Kidney (tissue), 14 donors: ENCODE measurements around the gene MIER1. TPM values are rescaled to one million over a fixed set of nuclear protein-coding genes. Genes with fewer than 3 reads are reported as not detected.

Source experiments
- DNase-seq, 5 donors: peaks; one replicate each; pipeline ENCODE4 v3.0.0-alpha.2; 2013 to 2020
- FAIRE-seq: peaks from 2 replicates; lab custom pipeline; 2012; peaks lifted over from hg19 to GRCh38; lab: Jason Lieb, UNC
- H3K27ac ChIP-seq, 2 donors: one replicate each; pipeline ENCODE4 v1.7.0; 2013; ENCODE audit warnings: low read depth in 2 of 2, low read length in 2 of 2, inconsistent platforms in 1 of 2
- H3K27me3 ChIP-seq: one replicate; pipeline ENCODE4 v1.7.1; 2013; ENCODE audit warnings: low read length, inconsistent platforms; ENCODE audit not compliant: control insufficient read depth, insufficient read depth
- H3K36me3 ChIP-seq, 3 donors: one replicate each; pipeline versions ENCODE4 v1.7.0 to v1.7.1; 2013; ENCODE audit warnings: low read length in 3 of 3, control low read depth in 1 of 3, inconsistent platforms in 1 of 3; ENCODE audit not compliant: insufficient read depth in 3 of 3, control insufficient read depth in 2 of 3
- H3K4me1 ChIP-seq, 3 donors: one replicate each; pipeline versions ENCODE4 v1.7.0 to v1.7.1; 2013; ENCODE audit warnings: low read length in 3 of 3, inconsistent platforms in 1 of 3, low read depth in 1 of 3; ENCODE audit not compliant: control insufficient read depth in 2 of 3, insufficient read depth in 2 of 3
- H3K4me3 ChIP-seq, 3 donors: one replicate each; pipeline versions ENCODE4 v1.7.0 to v1.8.1; 2013; ENCODE audit warnings: low read length in 3 of 3, control low read depth in 1 of 3, inconsistent platforms in 1 of 3
- H3K9ac ChIP-seq, 3 donors: one replicate each; pipeline versions ENCODE4 v1.7.0 to v1.7.1; 2013; ENCODE audit warnings: low read length in 3 of 3, control low read depth in 1 of 3, inconsistent platforms in 1 of 3
- H3K9me3 ChIP-seq, 3 donors: one replicate each; pipeline versions ENCODE4 v1.7.0 to v1.7.1; 2013; ENCODE audit warnings: low read length in 3 of 3, control low read depth in 1 of 3, inconsistent platforms in 1 of 3; ENCODE audit not compliant: control insufficient read depth in 2 of 3, insufficient read depth in 1 of 3
- intact Hi-C: fragments of 100-400 bp; cut with DNase I; formaldehyde crosslinking; loops from one replicate; pipeline ENCODE4 v1.11.1; 2022
- polyA plus RNA-seq: library from polyadenylated mRNA; stranded (reverse); fragments of 350-450 nt; fragmentation: Illumina TruSeq; extraction: RNeasy Lipid Tissue Mini Kit (QIAGEN cat#74804); gene quantifications from one replicate; pipeline ENCODE4 v1.2.3, GENCODE V29; 2014; ENCODE audit warnings: low read depth, low replicate concordance; ENCODE audit not compliant: insufficient read depth
- total RNA-seq: library from RNA; stranded (reverse); fragmentation: NEBNext Ultra II Directional; extraction: Animal tissue kit (Norgen Biotek cat#: 25700); gene quantifications from one replicate; pipeline ENCODE4 v1.2.1, GENCODE V29; 2021
- TF ChIP-seq, protein P1 (sequence below): IDR thresholded peaks from 3 replicates; pipeline ENCODE4 v1.5.1; 2012; ENCODE audit warnings: mild to moderate bottlenecking, moderate library complexity, borderline replicate concordance; ENCODE audit not compliant: insufficient read depth; ENCODE audit errors: extremely low read depth
- donor health status: control.
- donor health status: control.
- donor health status: control.
- donor health status: control.
- donor health status: control.
- donor health status: DM: yes; HTN: yes; CAD: no.
- donor health status: Normal renal cell carcinoma (clear cell type).

The MIER1 gene
- total and polyA plus RNA-seq, 2 donors from 2014 or later: 9.4 to 47.6 TPM

DNA sequence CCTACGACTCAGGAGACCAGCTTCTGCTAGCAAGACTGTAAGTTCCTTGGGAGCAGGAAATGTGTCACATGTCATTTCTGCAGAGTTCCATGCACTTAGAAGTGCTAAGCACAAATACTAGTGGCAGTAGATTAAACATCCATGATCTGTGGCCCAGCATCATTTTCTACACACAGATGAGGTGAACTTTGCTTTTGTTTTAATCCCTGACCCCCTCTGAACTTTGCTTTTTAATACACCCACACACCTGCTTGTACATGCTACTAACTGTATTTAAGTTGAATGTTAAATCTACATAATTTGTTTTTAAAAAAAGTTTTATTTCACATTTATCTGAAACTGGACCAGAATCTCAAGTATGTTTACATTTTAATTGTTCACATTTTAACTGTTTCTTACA lies 104.7 kb downstream of the MIER1 start:
- intact Hi-C loops: no loop called here
- H3K4me1 ChIP-seq: peaks cover 0 to 4% (median 0%) of the 10 kb centered on the region in 3 donors
- peaks cover 0 to 3% (median 3%) of the 10 kb centered on the region in 3 donors for H3K36me3 ChIP-seq
- no peaks in the 10 kb centered on the region for H3K9me3 ChIP-seq
- no peak overlapping the region for H3K27ac ChIP-seq
- TF ChIP-seq, protein P1, sequence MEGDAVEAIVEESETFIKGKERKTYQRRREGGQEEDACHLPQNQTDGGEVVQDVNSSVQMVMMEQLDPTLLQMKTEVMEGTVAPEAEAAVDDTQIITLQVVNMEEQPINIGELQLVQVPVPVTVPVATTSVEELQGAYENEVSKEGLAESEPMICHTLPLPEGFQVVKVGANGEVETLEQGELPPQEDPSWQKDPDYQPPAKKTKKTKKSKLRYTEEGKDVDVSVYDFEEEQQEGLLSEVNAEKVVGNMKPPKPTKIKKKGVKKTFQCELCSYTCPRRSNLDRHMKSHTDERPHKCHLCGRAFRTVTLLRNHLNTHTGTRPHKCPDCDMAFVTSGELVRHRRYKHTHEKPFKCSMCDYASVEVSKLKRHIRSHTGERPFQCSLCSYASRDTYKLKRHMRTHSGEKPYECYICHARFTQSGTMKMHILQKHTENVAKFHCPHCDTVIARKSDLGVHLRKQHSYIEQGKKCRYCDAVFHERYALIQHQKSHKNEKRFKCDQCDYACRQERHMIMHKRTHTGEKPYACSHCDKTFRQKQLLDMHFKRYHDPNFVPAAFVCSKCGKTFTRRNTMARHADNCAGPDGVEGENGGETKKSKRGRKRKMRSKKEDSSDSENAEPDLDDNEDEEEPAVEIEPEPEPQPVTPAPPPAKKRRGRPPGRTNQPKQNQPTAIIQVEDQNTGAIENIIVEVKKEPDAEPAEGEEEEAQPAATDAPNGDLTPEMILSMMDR: no peak
- no peak overlapping the region for H3K9ac ChIP-seq
- no peak for DNase-seq
- H3K27me3 ChIP-seq: no peaks in the 10 kb centered on the region
- no peak overlapping the region for H3K4me3 ChIP-seq
- no peak for FAIRE-seq

DNA sequence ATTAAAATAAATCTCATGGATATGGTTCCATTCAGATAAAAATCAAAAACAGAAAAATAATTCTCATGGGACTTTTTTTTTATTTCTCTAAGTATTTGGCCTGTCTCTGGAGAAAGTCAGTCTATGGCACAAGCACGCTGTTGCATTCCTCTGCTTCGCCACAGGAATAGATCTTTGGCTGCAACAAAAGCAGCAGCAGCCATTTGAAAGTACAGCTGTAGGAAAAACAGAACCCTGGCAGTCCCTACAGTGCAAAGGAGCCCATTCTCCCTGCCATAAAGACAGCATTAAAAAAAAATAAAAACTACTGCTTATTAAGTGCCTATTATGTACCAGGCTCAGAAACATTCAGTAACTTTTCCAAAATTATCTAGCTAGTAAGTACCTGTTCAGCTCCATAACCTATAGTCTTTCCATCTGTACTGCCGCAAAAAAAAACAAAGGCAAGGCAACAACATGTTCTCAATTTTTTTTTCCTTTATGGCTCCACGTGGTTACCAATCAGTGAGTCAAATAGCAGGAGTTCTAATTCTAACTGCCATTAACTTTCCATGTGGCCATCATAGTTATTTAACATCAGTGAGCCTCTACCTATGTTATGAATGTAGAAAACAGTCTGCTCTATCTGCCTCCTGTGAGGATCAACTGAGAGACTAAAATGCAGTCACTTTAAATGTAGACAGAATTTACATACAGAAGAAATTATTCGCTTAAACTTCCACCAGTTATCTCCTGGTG lies 106.5 kb downstream of the MIER1 start:
- FAIRE-seq: no peak
- TF ChIP-seq, protein P1: no peak
- H3K9me3 ChIP-seq: peaks cover 0 to 1% (median 0%) of the 10 kb centered on the region in 3 donors
- H3K4me3 ChIP-seq: no peak overlapping the region
- peaks cover 0 to 3% (median 3%) of the 10 kb centered on the region in 3 donors for H3K36me3 ChIP-seq
- peaks cover 0 to 4% (median 0%) of the 10 kb centered on the region in 3 donors for H3K4me1 ChIP-seq
- H3K9ac ChIP-seq: no peak overlapping the region
- no peaks in the 10 kb centered on the region for H3K27me3 ChIP-seq
- no peak overlapping the region for H3K27ac ChIP-seq
- DNase-seq: no peak
- intact Hi-C loops: no loop called here

DNA sequence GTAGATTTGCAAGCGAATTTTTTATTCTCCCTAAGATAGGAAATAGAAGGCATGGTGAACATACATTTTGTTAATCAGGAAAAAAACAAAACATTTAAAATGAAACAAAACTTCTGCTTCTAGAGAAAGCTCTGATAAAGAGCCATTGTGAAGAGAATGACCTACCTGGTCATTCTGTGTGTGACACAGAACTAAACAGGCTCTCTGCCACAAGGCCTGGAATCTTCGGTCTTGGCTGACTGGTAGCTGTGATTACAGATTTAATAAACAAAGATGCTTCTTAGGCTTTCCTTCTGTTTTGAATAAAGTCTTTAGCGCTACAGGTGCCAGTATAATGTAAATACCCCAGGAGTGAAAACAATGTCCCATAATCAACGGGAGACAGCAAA lies 107.1 kb downstream of the MIER1 start:
- FAIRE-seq: no peak

More for the DNA sequence above, 107.1 kb downstream of the MIER1 start:
- H3K36me3 ChIP-seq: peaks cover 0 to 3% (median 3%) of the 10 kb centered on the region in 3 donors
- H3K9ac ChIP-seq: no peak overlapping the region
- peaks cover 0 to 1% (median 0%) of the 10 kb centered on the region in 3 donors for H3K9me3 ChIP-seq
- no peak overlapping the region for H3K4me3 ChIP-seq
- peaks cover 0 to 4% (median 0%) of the 10 kb centered on the region in 3 donors for H3K4me1 ChIP-seq
- DNase-seq: no peak
- intact Hi-C loops: no loop called here
- no peak overlapping the region for H3K27ac ChIP-seq
- TF ChIP-seq, protein P1: no peak
- no peaks in the 10 kb centered on the region for H3K27me3 ChIP-seq

Other genes starting within 250 kb of the MIER1 start
- gene DYNLT5, start 172.5 kb upstream of the MIER1 start, total RNA-seq: 1.4 TPM
- gene DYNLT5, start 172.5 kb upstream of the MIER1 start, polyA plus RNA-seq: 0.41 TPM
- gene INSL5, start 123.7 kb upstream of the MIER1 start, total RNA-seq: not detected
- gene INSL5, start 123.7 kb upstream of the MIER1 start, polyA plus RNA-seq: not detected
- gene DNAI4, start 134 bp upstream of the MIER1 start, total RNA-seq: 26.8 TPM
- gene DNAI4, start 134 bp upstream of the MIER1 start, polyA plus RNA-seq: 4.1 TPM
- gene SLC35D1, start 129.2 kb downstream of the MIER1 start, total RNA-seq: 11.8 TPM
- gene SLC35D1, start 129.2 kb downstream of the MIER1 start, polyA plus RNA-seq: 5.7 TPM
- gene C1orf141, start 210.0 kb downstream of the MIER1 start, total RNA-seq: not detected
- gene C1orf141, start 210.0 kb downstream of the MIER1 start, polyA plus RNA-seq: not detected
- 0.19 TPM for gene IL23R, start 241.5 kb downstream of the MIER1 start, total RNA-seq
- gene IL23R, start 241.5 kb downstream of the MIER1 start, polyA plus RNA-seq: not detected